Measurements from ENCODE around the gene BICD1. TPM values are rescaled to one million over a fixed set of nuclear protein-coding genes. Genes with fewer than 3 reads are reported as not detected.

Gene BICD1
- polyA plus RNA-seq, 1 of the 3 experiments (the other 2 are of a cell fraction) = 12.1 TPM

- Histone ChIP-seq H3K4me1 (ENCODE audit: control insufficient read depth in 1 of 2, insufficient read depth in 2 of 2, low read depth in 1 of 2, low read length in 1 of 2) (peaks cover 2 to 9% of the 10 kb centered on the region in 2 experiments), H3K36me3 (replicated peaks in 1 of 2; ENCODE audit: control insufficient read depth in 1 of 2, insufficient read depth in 2 of 2, low read length in 1 of 2) (peaks cover 0 to 7% of the 10 kb centered on the region in 2 experiments), H4K20me1 (ENCODE audit: insufficient read depth) (no peaks in the 10 kb centered on the region), H3K9ac (no peak overlapping the region), H3K79me2 (ENCODE audit: insufficient read depth) (peaks cover 8% of the 10 kb centered on the region; the same call in 1 of the 2 replicates), H2AFZ (ENCODE audit: low read depth) (no peak overlapping the region), H3F3A (replicated peaks; ENCODE audit: insufficient read depth) (peaks cover 25% of the 10 kb centered on the region), H3K27ac (ENCODE audit: low read depth in 2 of 2, low read length in 1 of 2) (peak overlapping the region in 1 of 2 experiments; percentile 41; a peak in 2 of 4 replicates), H3K9me2 (no peaks in the 10 kb centered on the region), H3K4me2 (no peak overlapping the region), H3K4me3 (ENCODE audit: low read depth in 2 of 2, low read length in 1 of 2) (no peak overlapping the region), H3K9me3 (no peaks in the 10 kb centered on the region; the same call in 1 of the 2 replicates), H3K27me3 (ENCODE audit: insufficient read depth) (no peaks in the 10 kb centered on the region)
- ChIA-PET POLR2A (no interaction called here), CTCF (no interaction called here)
- no peak for DNase-seq
- TF ChIP-seq USF1 (IDR thresholded peaks at IDR 0.05; ENCODE audit: borderline replicate concordance, low read depth) = no peak
- no peak for TF ChIP-seq FOXJ3 (CRISPR knock-in tag; IDR thresholded peaks at IDR 0.05)
- TF ChIP-seq EP300 (IDR thresholded peaks at IDR 0.05; ENCODE audit: borderline replicate concordance in 1 of 2, low read depth in 1 of 2, low read length in 1 of 2) = no peak
- TF ChIP-seq PBX3 (IDR thresholded peaks at IDR 0.05) = 0 out of 2 replicates have a peak, but pooled peaks have one; percentile 45
- TF ChIP-seq FOSL2 (IDR thresholded peaks at IDR 0.05; ENCODE audit: borderline replicate concordance, low read depth) = peak; percentile 59; the same call in 1 of the 2 replicates
- no peak for TF ChIP-seq FOXM1 (IDR thresholded peaks at IDR 0.05; ENCODE audit: low read depth)
- no peak for TF ChIP-seq CTCF (IDR thresholded peaks at IDR 0.05)
- TF ChIP-seq RCOR1 (IDR thresholded peaks at IDR 0.05; ENCODE audit: low read length) = no peak
- no peak for TF ChIP-seq NFIC (IDR thresholded peaks at IDR 0.05; ENCODE audit: borderline replicate concordance)
- TF ChIP-seq SMC3 (IDR thresholded peaks at IDR 0.05; ENCODE audit: low read depth, low read length) = no peak
- no peak for TF ChIP-seq SIN3A (IDR thresholded peaks at IDR 0.05; ENCODE audit: borderline replicate concordance, low read depth, low read length)
- TF ChIP-seq RXRA (IDR thresholded peaks at IDR 0.05; ENCODE audit: borderline replicate concordance, low read depth) = no peak
- TF ChIP-seq TEAD4 (IDR thresholded peaks at IDR 0.05; ENCODE audit: borderline replicate concordance, insufficient read depth) = no peak
- peak; percentile 13; the same call in 1 of the 2 replicates for TF ChIP-seq TCF12 (IDR thresholded peaks at IDR 0.05)
- TF ChIP-seq USF2 (IDR thresholded peaks at IDR 0.05; ENCODE audit: borderline replicate concordance, low read depth, low read length) = no peak
- TF ChIP-seq TAF1 (IDR thresholded peaks at IDR 0.05; ENCODE audit: borderline replicate concordance, low read depth, low read length) = no peak
- TF ChIP-seq MEF2A (IDR thresholded peaks at IDR 0.05; ENCODE audit: borderline replicate concordance, low read depth) = no peak
- TF ChIP-seq GATA2 (CRISPR knock-in tag; IDR thresholded peaks at IDR 0.05) = no peak
- TF ChIP-seq MXI1 (IDR thresholded peaks at IDR 0.05; ENCODE audit: low read depth, low read length) = no peak
- TF ChIP-seq GABPA (IDR thresholded peaks at IDR 0.05; ENCODE audit: low read depth) = no peak
- 65% methylated on average over 2 of the region's 2 CpGs for WGBS (ENCODE audit: low lambda C conversion rate)
These were observed 91.9 kb downstream of the BICD1 start for GRCh38 chr12:32198555-32198954.
